Stimulated activated CD8-positive, alpha-beta memory T cell treated with anti-CD3 and anti-CD28 coated beads, Interleukin-15, amount 100 ng/mL, for 48 hours (primary cell): Measurements from ENCODE around the gene TEX54.
"Not testable (repeated sequence)": the region's sequence is repeated elsewhere in the genome, so short reads cannot be mapped to it uniquely, and the experiment has no call there.

Experiments used
- DNase-seq, 2 donors: peaks; one replicate each; pipeline ENCODE4 v3.0.0-alpha.2; 2020; ENCODE audit warnings: low read depth in 2 of 2

The TEX54 gene

GRCh38 chr11:62832336-62833234 is at the start of gene TEX54:
TSS of gene TEX54 (minus strand) at chr11:62832841.
- DNase-seq, result no peak

GRCh38 chr11:62882431-62882749 is 49.7 kb upstream of the TEX54 start:
- DNase-seq, result no peak

- peak; percentile 90 to 93 for DNase-seq
Observed at GRCh38 chr11:62881579-62882430, 49.2 kb upstream of the TEX54 start.

GRCh38 chr11:62880803-62881578 is 48.4 kb upstream of the TEX54 start, which contains the start of gene SLC3A2:
TSS of gene SLC3A2 (plus strand) at chr11:62880896. CDS start at chr11:62881024, 128 bp downstream.
- DNase-seq, result peak; percentile 84 to 87

- DNase-seq, result peak; percentile 34 to 36
Observed at GRCh38 chr11:62880231-62880802, 47.7 kb upstream of the TEX54 start.

GRCh38 chr11:62879235-62879978 is 46.8 kb upstream of the TEX54 start:
- no peak for DNase-seq

GRCh38 chr11:62876712-62877111 is 44.1 kb upstream of the TEX54 start:
- DNase-seq, result no peak

- DNase-seq, result no peak
Observed at GRCh38 chr11:62875698-62876478, 43.2 kb upstream of the TEX54 start.

- DNase-seq, result no peak
Observed at GRCh38 chr11:62874851-62875250, 42.2 kb upstream of the TEX54 start.

- DNase-seq, result no peak
Observed at GRCh38 chr11:62865635-62866034, 33.0 kb upstream of the TEX54 start.

GRCh38 chr11:62863687-62864335 is 31.2 kb upstream of the TEX54 start:
- no peak for DNase-seq

- DNase-seq, result not testable (repeated sequence)
Observed at GRCh38 chr11:62861564-62862192, 29.0 kb upstream of the TEX54 start.

GRCh38 chr11:62860835-62861563 is 28.4 kb upstream of the TEX54 start:
- no peak for DNase-seq

- DNase-seq, result not testable (repeated sequence)
Observed at GRCh38 chr11:62859281-62859703, 26.7 kb upstream of the TEX54 start.

GRCh38 chr11:62858201-62858600 is 25.6 kb upstream of the TEX54 start:
- DNase-seq, result no peak

- no peak for DNase-seq
Observed at GRCh38 chr11:62857541-62857982, 24.9 kb upstream of the TEX54 start.

- no peak for DNase-seq
Observed at GRCh38 chr11:62856333-62856895, 23.8 kb upstream of the TEX54 start.
